ENCODE data around the gene MATR3.
"Not testable (repeated sequence)": the region's sequence is repeated elsewhere in the genome, so short reads cannot be mapped to it uniquely, and the experiment has no call there.

The MATR3 gene

GRCh38 chr5:139343476-139343875 lies 49.9 kb downstream of the MATR3 start:
- TF ChIP-seq CTCF (IDR thresholded peaks at IDR 0.05; ENCODE audit: extremely low read depth, missing control alignments), result no peak
- no peak for DNase-seq (ENCODE audit: low spot score)

- DNase-seq (ENCODE audit: low spot score), result no peak
These were observed 50.6 kb downstream of the MATR3 start for GRCh38 chr5:139344177-139344576.

GRCh38 chr5:139345442-139345841 lies 51.9 kb downstream of the MATR3 start:
- DNase-seq (ENCODE audit: low spot score), result not testable (repeated sequence)

More at GRCh38 chr5:139344177-139344576, 50.6 kb downstream of the MATR3 start:
- no peak for TF ChIP-seq CTCF (IDR thresholded peaks at IDR 0.05; ENCODE audit: extremely low read depth, missing control alignments)

GRCh38 chr5:139347863-139348262 lies 54.3 kb downstream of the MATR3 start:
- not testable (repeated sequence) for DNase-seq (ENCODE audit: low spot score)

- DNase-seq (ENCODE audit: low spot score), result no peak
- no peak for TF ChIP-seq CTCF (IDR thresholded peaks at IDR 0.05; ENCODE audit: extremely low read depth, missing control alignments)
These were observed 60.6 kb downstream of the MATR3 start for GRCh38 chr5:139354186-139354585.

- DNase-seq (ENCODE audit: low spot score), result not testable (repeated sequence)
These were observed 62.4 kb downstream of the MATR3 start for GRCh38 chr5:139355900-139356299.

GRCh38 chr5:139358064-139358463 lies 64.5 kb downstream of the MATR3 start:
- no peak for TF ChIP-seq CTCF (IDR thresholded peaks at IDR 0.05; ENCODE audit: extremely low read depth, missing control alignments)
- no peak for DNase-seq (ENCODE audit: low spot score)

GRCh38 chr5:139360384-139360783 lies 66.8 kb downstream of the MATR3 start:
- TF ChIP-seq CTCF (IDR thresholded peaks at IDR 0.05; ENCODE audit: extremely low read depth, missing control alignments), result no peak
- no peak for DNase-seq (ENCODE audit: low spot score)

GRCh38 chr5:139361835-139362429 lies 68.4 kb downstream of the MATR3 start:
- DNase-seq (ENCODE audit: low spot score), result no peak
- no peak for TF ChIP-seq CTCF (IDR thresholded peaks at IDR 0.05; ENCODE audit: extremely low read depth, missing control alignments)

All from GM20000 (cell line).